Measurements from ENCODE around the gene FAM120B.
"Not testable (repeated sequence)": the region's sequence is repeated elsewhere in the genome, so short reads cannot be mapped to it uniquely, and the experiment has no call there.

The FAM120B gene

GRCh38 chr6:170393033-170393432 lies 86.5 kb downstream of the FAM120B start:
- H3K4me1 ChIP-seq (ENCODE audit: control insufficient read depth, insufficient read depth, low read length, poor library complexity, severe bottlenecking), result no peaks in the 10 kb centered on the region
- no peak overlapping the region for H3K27ac ChIP-seq (ENCODE audit: low read depth, low read length, severe bottlenecking)
- no peak overlapping the region for H3K4me3 ChIP-seq (ENCODE audit: extremely low read depth, insufficient read depth, low read length, poor library complexity, severe bottlenecking)
- WGBS, 2 experiments (ENCODE audit: insufficient coverage in 2 of 2), result 86 to 96% methylated on average over 6 of the region's 7 CpGs
- H3K9me3 ChIP-seq (ENCODE audit: control insufficient read depth, low read length), result no peaks in the 10 kb centered on the region
- peaks cover 84% of the 10 kb centered on the region for H3K36me3 ChIP-seq (ENCODE audit: control insufficient read depth, insufficient read depth, low read length)

DNA sequence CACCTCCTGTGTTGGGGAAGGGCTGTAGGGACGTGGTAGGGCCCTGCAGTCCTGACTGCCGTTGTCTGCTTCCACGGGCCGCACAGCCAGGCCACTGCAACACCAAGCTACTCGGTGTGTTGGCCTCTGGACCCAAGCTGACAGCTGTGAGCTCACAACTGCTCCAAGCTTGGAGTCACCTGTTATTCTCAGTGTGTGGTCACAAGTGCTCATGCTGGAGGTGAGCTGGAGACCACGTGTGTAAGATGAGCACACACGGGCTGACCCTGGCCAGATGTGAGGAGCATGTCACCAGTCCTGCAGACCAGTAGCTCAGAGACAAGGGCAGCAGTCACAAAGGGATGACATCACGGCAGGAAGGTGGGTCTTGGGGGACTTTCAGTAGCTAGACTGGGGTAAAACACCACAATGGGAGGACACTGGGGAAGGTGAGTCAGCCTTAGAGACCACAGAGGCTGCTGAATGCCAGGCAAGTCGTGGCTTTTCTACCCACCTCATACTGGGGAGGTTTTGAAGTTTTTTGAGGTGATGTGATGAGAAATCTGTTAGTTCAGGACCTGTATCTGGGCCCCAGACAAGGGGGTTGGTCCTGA lies 87.3 kb downstream of the FAM120B start:
- Histone ChIP-seq H3K36me3 (ENCODE audit: control insufficient read depth, insufficient read depth, low read length) (peaks cover 76% of the 10 kb centered on the region), H3K4me1 (ENCODE audit: control insufficient read depth, insufficient read depth, low read length, poor library complexity, severe bottlenecking) (no peaks in the 10 kb centered on the region), H3K4me3 (ENCODE audit: extremely low read depth, insufficient read depth, low read length, poor library complexity, severe bottlenecking) (no peak overlapping the region), H3K9me3 (ENCODE audit: control insufficient read depth, low read length) (no peaks in the 10 kb centered on the region), H3K27ac (ENCODE audit: low read depth, low read length, severe bottlenecking) (no peak overlapping the region)
- 96 to 99% methylated on average over 7 of the region's 9 CpGs for WGBS, 2 experiments (ENCODE audit: insufficient coverage in 2 of 2)

DNA sequence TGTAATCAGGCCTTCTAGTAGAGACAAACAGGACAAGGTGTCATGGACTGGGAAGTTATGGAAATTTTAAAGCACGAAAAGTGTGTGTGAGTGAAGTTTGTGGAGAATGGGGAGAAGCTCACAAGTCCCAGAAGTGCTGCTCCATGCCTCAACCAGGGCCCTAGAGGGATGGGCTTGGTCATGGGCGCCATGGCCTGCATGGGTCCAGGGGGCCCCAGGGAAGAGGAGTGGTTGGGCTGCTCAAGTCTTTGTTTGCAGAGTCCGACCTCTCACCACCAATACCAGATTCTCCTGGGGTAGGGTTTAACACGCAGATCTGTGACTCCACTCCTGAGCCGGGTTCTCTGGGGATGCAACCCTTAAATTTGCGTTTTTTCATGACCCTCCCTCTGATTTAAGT lies 88.4 kb downstream of the FAM120B start:
- H3K9me3 ChIP-seq (ENCODE audit: control insufficient read depth, low read length), result no peaks in the 10 kb centered on the region
- H3K36me3 ChIP-seq (ENCODE audit: control insufficient read depth, insufficient read depth, low read length), result peaks cover 67% of the 10 kb centered on the region
- WGBS, 2 experiments (ENCODE audit: insufficient coverage in 2 of 2), result 73 to 98% methylated on average over 3 to 5 of the region's 6 CpGs
- H3K4me1 ChIP-seq (ENCODE audit: control insufficient read depth, insufficient read depth, low read length, poor library complexity, severe bottlenecking), result no peaks in the 10 kb centered on the region
- no peak overlapping the region for H3K27ac ChIP-seq (ENCODE audit: low read depth, low read length, severe bottlenecking)
- no peak overlapping the region for H3K4me3 ChIP-seq (ENCODE audit: extremely low read depth, insufficient read depth, low read length, poor library complexity, severe bottlenecking)

DNA sequence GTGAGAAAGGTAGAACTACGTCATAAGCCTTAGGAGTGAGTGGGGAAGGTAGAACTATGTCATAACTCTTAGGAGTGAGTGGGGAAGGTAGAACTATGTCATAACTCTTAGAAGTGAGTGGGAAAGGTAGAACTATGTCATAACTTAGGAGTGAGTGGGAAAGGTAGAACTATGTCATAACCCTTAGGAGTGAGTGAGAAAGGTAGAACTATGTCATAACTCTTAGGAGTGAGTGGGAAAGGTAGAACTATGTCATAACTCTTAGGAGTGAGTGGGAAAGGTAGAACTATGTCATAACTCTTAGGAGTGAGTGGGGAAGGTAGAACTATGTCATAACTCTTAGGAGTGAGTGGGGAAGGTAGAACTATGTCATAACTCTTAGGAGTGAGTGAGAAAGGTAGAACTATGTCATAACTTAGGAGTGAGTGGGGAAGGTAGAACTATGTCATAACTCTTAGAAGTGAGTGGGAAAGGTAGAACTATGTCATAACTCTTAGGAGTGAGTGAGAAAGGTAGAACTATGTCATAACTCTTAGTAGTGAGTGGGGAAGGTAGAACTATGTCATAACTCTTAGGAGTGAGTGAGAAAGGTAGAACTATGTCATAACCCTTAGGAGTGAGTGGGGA lies 92.3 kb downstream of the FAM120B start:
- peaks cover 19% of the 10 kb centered on the region for H3K4me1 ChIP-seq (ENCODE audit: control insufficient read depth, insufficient read depth, low read length, poor library complexity, severe bottlenecking)
- H3K4me3 ChIP-seq (ENCODE audit: extremely low read depth, insufficient read depth, low read length, poor library complexity, severe bottlenecking); H3K9me3 ChIP-seq (ENCODE audit: control insufficient read depth, low read length); H3K27ac ChIP-seq (ENCODE audit: low read depth, low read length, severe bottlenecking): not testable (repeated sequence)
- no CpG with 5 or more reads among the region's 1 CpG for WGBS, 2 experiments (ENCODE audit: insufficient coverage in 2 of 2)
- peaks cover 43% of the 10 kb centered on the region for H3K36me3 ChIP-seq (ENCODE audit: control insufficient read depth, insufficient read depth, low read length)

DNA sequence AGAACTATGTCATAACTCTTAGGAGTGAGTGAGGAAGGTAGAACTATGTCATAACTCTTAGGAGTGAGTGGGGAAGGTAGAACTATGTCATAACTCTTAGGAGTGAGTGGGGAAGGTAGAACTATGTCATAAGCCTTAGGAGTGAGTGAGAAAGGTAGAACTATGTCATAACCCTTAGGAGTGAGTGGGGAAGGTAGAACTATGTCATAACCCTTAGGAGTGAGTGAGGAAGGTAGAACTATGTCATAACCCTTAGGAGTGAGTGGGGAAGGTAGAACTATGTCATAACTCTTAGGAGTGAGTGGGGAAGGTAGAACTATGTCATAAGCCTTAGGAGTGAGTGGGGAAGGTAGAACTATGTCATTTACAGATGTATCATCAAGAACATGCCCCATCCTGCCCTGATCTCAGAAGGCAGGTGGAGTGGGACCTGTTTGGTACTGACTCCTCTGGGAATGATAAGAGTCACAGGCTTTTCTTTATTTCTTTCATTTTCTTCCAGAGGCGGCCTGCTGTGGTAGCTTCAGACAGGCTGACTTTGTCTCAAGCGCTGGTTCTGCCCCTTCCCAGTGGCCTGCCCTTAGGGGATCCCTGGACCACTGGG lies 93.5 kb downstream of the FAM120B start:
- H3K9me3 ChIP-seq (ENCODE audit: control insufficient read depth, low read length); H3K4me3 ChIP-seq (ENCODE audit: extremely low read depth, insufficient read depth, low read length, poor library complexity, severe bottlenecking); H3K27ac ChIP-seq (ENCODE audit: low read depth, low read length, severe bottlenecking): not testable (repeated sequence)
- H3K36me3 ChIP-seq (ENCODE audit: control insufficient read depth, insufficient read depth, low read length), result peaks cover 42% of the 10 kb centered on the region
- 67 to 74% methylated on average over 2 of the region's 2 CpGs for WGBS, 2 experiments (ENCODE audit: insufficient coverage in 2 of 2)
- H3K4me1 ChIP-seq (ENCODE audit: control insufficient read depth, insufficient read depth, low read length, poor library complexity, severe bottlenecking), result peaks cover 30% of the 10 kb centered on the region

DNA sequence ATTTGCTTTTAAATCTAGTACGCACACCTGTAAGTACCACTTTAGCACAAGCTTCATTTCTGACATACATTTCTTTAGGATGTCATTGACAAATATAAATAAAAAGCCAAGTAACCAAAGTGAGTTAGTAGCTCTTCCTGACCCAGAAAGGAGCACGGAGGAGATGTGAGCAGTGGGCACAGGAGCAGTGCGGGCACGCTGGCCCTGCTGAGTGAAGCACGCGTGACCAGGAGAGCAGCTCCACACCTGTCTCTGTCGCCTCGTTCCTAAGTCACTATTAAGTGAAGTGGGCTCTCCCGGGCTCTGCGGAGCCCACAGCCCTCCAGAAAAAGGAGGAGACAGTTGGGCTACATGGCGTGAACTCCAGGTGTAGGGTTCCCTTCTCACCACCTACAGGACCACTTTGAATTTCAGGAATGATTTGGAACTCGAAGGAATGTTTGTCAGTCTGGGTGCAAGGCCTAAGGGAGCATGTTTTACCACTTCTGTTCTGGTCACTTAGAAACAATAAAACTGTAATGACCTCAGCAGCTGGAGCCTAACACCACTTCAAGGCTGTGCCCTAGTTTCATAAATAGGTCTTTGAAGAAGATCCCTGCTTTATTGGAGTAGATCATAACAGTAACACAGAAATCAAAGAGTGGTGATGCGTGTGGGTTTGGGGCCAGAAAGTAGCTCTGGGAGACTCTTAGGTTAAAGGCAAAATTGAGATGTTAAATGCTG lies 95.9 kb downstream of the FAM120B start:
- peaks cover 32% of the 10 kb centered on the region for H3K4me1 ChIP-seq (ENCODE audit: control insufficient read depth, insufficient read depth, low read length, poor library complexity, severe bottlenecking)
- H3K4me3 ChIP-seq (ENCODE audit: extremely low read depth, insufficient read depth, low read length, poor library complexity, severe bottlenecking), result no peak overlapping the region
- 92 to 93% methylated on average over 10 to 11 of the region's 13 CpGs for WGBS, 2 experiments (ENCODE audit: insufficient coverage in 2 of 2)
- peaks cover 34% of the 10 kb centered on the region for H3K36me3 ChIP-seq (ENCODE audit: control insufficient read depth, insufficient read depth, low read length)
- H3K9me3 ChIP-seq (ENCODE audit: control insufficient read depth, low read length), result no peaks in the 10 kb centered on the region
- H3K27ac ChIP-seq (ENCODE audit: low read depth, low read length, severe bottlenecking), result peak overlapping the region; percentile 87

- Histone ChIP-seq H3K4me1 (ENCODE audit: control insufficient read depth, insufficient read depth, low read length, poor library complexity, severe bottlenecking) (peaks cover 32% of the 10 kb centered on the region), H3K4me3 (ENCODE audit: extremely low read depth, insufficient read depth, low read length, poor library complexity, severe bottlenecking) (no peak overlapping the region), H3K27ac (ENCODE audit: low read depth, low read length, severe bottlenecking) (peak overlapping the region; percentile 87), H3K9me3 (ENCODE audit: control insufficient read depth, low read length) (no peaks in the 10 kb centered on the region), H3K36me3 (ENCODE audit: control insufficient read depth, insufficient read depth, low read length) (peaks cover 37% of the 10 kb centered on the region)
- WGBS, 2 experiments (ENCODE audit: insufficient coverage in 2 of 2), result 4 to 12% methylated on average over 3 of the region's 3 CpGs
Measured at GRCh38 chr6:170403451-170403850, 96.9 kb downstream of the FAM120B start.

DNA sequence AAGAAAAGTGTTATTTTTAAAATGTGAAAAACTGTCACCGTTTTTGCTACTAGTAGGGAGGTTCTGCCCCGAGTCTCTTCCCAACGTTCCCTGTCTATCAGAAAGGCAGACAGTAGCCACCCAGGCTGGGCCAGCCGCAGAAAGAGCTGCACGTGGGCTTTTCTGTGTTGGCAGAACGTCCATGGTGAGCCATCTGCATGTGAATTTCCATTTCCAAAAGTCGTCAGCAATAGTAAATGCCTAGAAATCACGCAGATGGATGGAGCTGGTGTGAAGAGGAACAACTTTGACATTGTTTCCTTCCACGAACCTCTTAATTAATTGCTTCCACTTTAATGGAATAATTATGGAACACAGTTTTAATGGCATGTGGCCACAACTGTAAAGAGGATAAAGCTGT lies 97.5 kb downstream of the FAM120B start:
- no peak overlapping the region for H3K4me3 ChIP-seq (ENCODE audit: extremely low read depth, insufficient read depth, low read length, poor library complexity, severe bottlenecking)
- peaks cover 32% of the 10 kb centered on the region for H3K4me1 ChIP-seq (ENCODE audit: control insufficient read depth, insufficient read depth, low read length, poor library complexity, severe bottlenecking)
- H3K36me3 ChIP-seq (ENCODE audit: control insufficient read depth, insufficient read depth, low read length), result peaks cover 37% of the 10 kb centered on the region
- WGBS, 2 experiments (ENCODE audit: insufficient coverage in 2 of 2), result 48 to 49% methylated on average over 7 to 8 of the region's 9 CpGs
- H3K27ac ChIP-seq (ENCODE audit: low read depth, low read length, severe bottlenecking), result peak overlapping the region; percentile 87
- H3K9me3 ChIP-seq (ENCODE audit: control insufficient read depth, low read length), result no peaks in the 10 kb centered on the region

- 81 to 84% methylated on average over 6 of the region's 6 CpGs for WGBS, 2 experiments (ENCODE audit: insufficient coverage in 2 of 2)
- Histone ChIP-seq H3K4me3 (ENCODE audit: extremely low read depth, insufficient read depth, low read length, poor library complexity, severe bottlenecking) (no peak overlapping the region), H3K36me3 (ENCODE audit: control insufficient read depth, insufficient read depth, low read length) (peaks cover 37% of the 10 kb centered on the region), H3K9me3 (ENCODE audit: control insufficient read depth, low read length) (no peaks in the 10 kb centered on the region), H3K27ac (ENCODE audit: low read depth, low read length, severe bottlenecking) (peak overlapping the region; percentile 98), H3K4me1 (ENCODE audit: control insufficient read depth, insufficient read depth, low read length, poor library complexity, severe bottlenecking) (peaks cover 32% of the 10 kb centered on the region)
Measured at GRCh38 chr6:170404697-170405096, 98.1 kb downstream of the FAM120B start.

GRCh38 chr6:170405311-170405975 lies 98.9 kb downstream of the FAM120B start:
- WGBS, 2 experiments (ENCODE audit: insufficient coverage in 2 of 2), result 74 to 79% methylated on average over 3 to 5 of the region's 8 CpGs
- Histone ChIP-seq H3K36me3 (ENCODE audit: control insufficient read depth, insufficient read depth, low read length) (peaks cover 37% of the 10 kb centered on the region), H3K4me3 (ENCODE audit: extremely low read depth, insufficient read depth, low read length, poor library complexity, severe bottlenecking) (no peak overlapping the region), H3K4me1 (ENCODE audit: control insufficient read depth, insufficient read depth, low read length, poor library complexity, severe bottlenecking) (peaks cover 32% of the 10 kb centered on the region), H3K9me3 (ENCODE audit: control insufficient read depth, low read length) (no peaks in the 10 kb centered on the region), H3K27ac (ENCODE audit: low read depth, low read length, severe bottlenecking) (peak overlapping the region; percentile 98)
